GM20431 (cell line): ENCODE results near the gene TRIM67.
"Not testable (repeated sequence)": the region's sequence is repeated elsewhere in the genome, so short reads cannot be mapped to it uniquely, and the experiment has no call there.

Experiments
- in situ Hi-C: fragments of 300-500 bp; cut with MseI, MboI; formaldehyde crosslinking; loops from one replicate; pipeline ENCODE4 v1.15.0; 2020; ENCODE audit warnings: low sequenced_read_pairs; ENCODE audit not compliant: unreplicated experiment

Gene TRIM67

GRCh38 chr1:231155808-231156207, 6.0 kb upstream of the TRIM67 start:
- in situ Hi-C loops = no loop called here

- in situ Hi-C loops = no loop called here
Observed at GRCh38 chr1:231157311-231157710, 4.5 kb upstream of the TRIM67 start.

- in situ Hi-C loops = not testable (repeated sequence)
Observed at GRCh38 chr1:231158141-231158540, 3.7 kb upstream of the TRIM67 start.

- in situ Hi-C loops = no loop called here
Observed at GRCh38 chr1:231159202-231159962, 2.5 kb upstream of the TRIM67 start.

GRCh38 chr1:231159963-231160761, 1.7 kb upstream of the TRIM67 start:
- in situ Hi-C loops = no loop called here

GRCh38 chr1:231160895-231161666, 777 bp upstream of the TRIM67 start:
- in situ Hi-C loops = no loop called here

- in situ Hi-C loops = no loop called here
Observed at GRCh38 chr1:231162297-231162969, 575 bp downstream of the TRIM67 start.

- in situ Hi-C loops = no loop called here
Observed at GRCh38 chr1:231162970-231163829, 1.3 kb downstream of the TRIM67 start.

- in situ Hi-C loops = no loop called here
Observed at GRCh38 chr1:231163830-231164427, 2.1 kb downstream of the TRIM67 start.

GRCh38 chr1:231165371-231165770, 3.5 kb downstream of the TRIM67 start:
- in situ Hi-C loops = no loop called here

GRCh38 chr1:231166398-231166797, 4.5 kb downstream of the TRIM67 start:
- in situ Hi-C loops = no loop called here

GRCh38 chr1:231170875-231171274, 9.0 kb downstream of the TRIM67 start:
- in situ Hi-C loops = no loop called here

GRCh38 chr1:231171623-231172197, 9.9 kb downstream of the TRIM67 start:
- in situ Hi-C loops = no loop called here

- in situ Hi-C loops = no loop called here
Observed at GRCh38 chr1:231172411-231172810, 10.6 kb downstream of the TRIM67 start.

- in situ Hi-C loops = loop anchor here (25.0 kb wide), 1 partner anchor 264 kb away; no protein-coding TSS in a partner anchor
Observed at GRCh38 chr1:231176421-231176820, 14.6 kb downstream of the TRIM67 start.

GRCh38 chr1:231177226-231177625, 15.4 kb downstream of the TRIM67 start:
- in situ Hi-C loops = loop anchor here (25.0 kb wide), 1 partner anchor 265 kb away; no protein-coding TSS in a partner anchor

GRCh38 chr1:231177936-231178335, 16.1 kb downstream of the TRIM67 start:
- in situ Hi-C loops = loop anchor here (25.0 kb wide), 1 partner anchor 266 kb away; no protein-coding TSS in a partner anchor

- in situ Hi-C loops = loop anchor here (25.0 kb wide), 1 partner anchor 267 kb away; no protein-coding TSS in a partner anchor
Observed at GRCh38 chr1:231178970-231179369, 17.1 kb downstream of the TRIM67 start.
